ENCODE data around the gene CCNQ.
"Not testable (repeated sequence)": the region's sequence is repeated elsewhere in the genome, so short reads cannot be mapped to it uniquely, and the experiment has no call there.

The CCNQ gene

GRCh38 chrX:153623310-153624029 lies 24.5 kb upstream of the CCNQ start:
- in situ Hi-C loops (cut with MboI; ENCODE audit: low sequenced_read_pairs), result no loop called here

- in situ Hi-C loops (cut with MboI; ENCODE audit: low sequenced_read_pairs), result no loop called here
These were observed 23.8 kb upstream of the CCNQ start for GRCh38 chrX:153622661-153623309.

GRCh38 chrX:153621949-153622598 lies 23.1 kb upstream of the CCNQ start:
- in situ Hi-C loops (cut with MboI; ENCODE audit: low sequenced_read_pairs), result no loop called here

GRCh38 chrX:153620576-153620975 lies 21.6 kb upstream of the CCNQ start:
- in situ Hi-C loops (cut with MboI; ENCODE audit: low sequenced_read_pairs), result no loop called here

GRCh38 chrX:153614818-153615217 lies 15.9 kb upstream of the CCNQ start:
- in situ Hi-C loops (cut with MboI; ENCODE audit: low sequenced_read_pairs), result no loop called here

GRCh38 chrX:153612413-153612812 lies 13.5 kb upstream of the CCNQ start:
- in situ Hi-C loops (cut with MboI; ENCODE audit: low sequenced_read_pairs), result no loop called here

DNA sequence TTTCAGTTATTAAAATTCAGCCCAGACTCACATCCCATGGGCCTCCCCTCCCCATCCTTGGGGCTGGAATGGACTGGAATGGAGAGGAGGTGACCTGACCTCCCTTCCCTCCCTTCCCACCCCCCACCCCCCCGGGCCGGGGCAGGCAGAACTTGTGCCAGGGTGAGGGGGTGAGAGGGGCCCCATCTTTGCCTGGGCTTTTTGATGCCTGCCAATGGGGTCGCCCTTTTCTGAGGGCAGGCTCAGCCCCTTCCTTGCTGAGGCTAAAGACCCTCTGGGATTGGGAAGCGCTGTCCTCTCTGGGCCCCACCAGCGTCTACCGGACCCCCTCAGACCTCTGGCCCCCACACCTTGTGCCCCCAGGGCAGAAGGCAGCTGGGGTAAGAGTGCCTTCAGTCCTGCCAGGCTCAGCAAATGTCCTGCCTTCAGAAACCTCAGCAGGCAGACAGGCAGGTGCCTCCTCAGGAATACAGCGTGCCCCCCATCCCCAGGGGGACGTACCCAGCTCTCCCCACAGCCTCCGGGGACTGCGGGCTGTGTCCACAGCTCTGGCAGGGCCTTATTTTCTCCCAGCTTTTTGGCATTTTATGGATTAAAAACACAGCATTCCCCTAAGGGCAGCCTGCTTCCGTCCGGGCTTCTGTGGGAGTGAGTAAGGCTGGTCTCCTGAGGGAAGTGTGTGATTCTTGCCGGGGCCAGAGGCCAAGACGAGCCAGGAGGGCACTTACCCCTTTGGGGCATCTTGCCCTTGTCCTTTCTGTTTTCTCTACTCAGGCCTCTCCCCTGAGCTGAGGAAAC lies 12.6 kb upstream of the CCNQ start:
- in situ Hi-C loops (cut with MboI; ENCODE audit: low sequenced_read_pairs), result no loop called here

DNA sequence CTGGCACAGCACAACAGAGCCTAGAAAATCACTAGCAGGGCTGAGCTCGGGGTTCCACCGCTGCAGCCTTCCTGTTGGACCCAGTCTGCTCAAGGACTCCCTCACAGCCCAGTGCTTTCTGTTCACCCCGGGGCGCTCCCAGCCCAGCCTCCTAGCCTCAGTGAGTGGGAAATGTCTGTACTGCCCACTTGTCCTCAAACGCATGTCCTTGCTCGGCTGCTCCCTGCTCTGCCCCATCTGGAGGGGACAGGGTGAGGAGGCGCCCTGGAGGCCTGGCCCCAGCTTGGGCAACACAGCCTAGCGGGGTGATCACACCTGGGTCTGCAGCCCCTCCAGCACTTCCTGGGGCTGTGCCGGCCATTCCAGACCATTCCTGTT lies 11.9 kb upstream of the CCNQ start:
- in situ Hi-C loops (cut with MboI; ENCODE audit: low sequenced_read_pairs), result no loop called here

DNA sequence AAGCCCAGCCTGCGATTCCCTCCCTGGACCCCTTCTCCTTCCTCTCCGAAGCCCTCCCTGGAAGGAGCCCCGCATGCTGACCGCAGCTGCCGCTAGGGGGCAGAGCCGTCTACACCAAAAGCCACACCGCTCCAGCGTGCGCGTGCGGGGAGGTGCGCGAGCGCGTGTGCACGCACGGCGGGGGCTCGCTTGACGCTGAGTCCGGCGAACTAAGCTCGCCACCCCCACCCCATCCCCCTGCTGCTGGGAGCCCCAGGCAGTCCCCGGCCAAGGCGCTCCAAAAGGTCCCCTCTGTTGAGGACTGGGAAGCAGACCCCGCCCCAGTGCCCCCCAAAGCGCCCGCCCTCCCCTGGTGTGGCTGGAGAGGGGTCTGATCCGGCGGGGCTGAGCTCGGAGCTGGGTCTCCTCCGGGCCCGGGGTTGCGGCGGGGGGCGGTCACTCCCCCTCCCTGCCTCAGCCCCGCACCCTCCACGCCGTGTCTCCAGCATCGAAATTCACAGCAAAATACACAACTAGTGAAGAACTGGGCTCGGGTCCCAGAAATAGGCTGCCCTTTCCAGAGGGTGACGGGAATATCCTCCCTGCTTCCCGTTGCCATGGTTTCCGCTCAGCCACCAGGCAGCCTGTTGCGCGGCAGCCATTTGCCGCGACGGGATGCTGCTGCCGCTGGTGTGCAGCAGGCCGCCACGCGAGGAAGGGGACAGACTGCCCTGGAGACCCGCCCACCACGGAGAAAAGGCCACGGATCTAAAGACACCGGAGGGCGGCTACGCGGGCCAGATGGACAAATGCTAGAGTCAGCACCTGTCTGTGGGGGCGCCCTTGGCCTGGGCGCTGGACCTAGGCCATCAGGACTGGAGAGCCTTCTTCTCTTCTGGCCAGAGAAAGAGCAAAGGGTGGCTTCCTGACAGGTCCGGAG lies 11.2 kb upstream of the CCNQ start:
- in situ Hi-C loops (cut with MboI; ENCODE audit: low sequenced_read_pairs), result no loop called here

GRCh38 chrX:153608806-153609205 lies 9.9 kb upstream of the CCNQ start:
- in situ Hi-C loops (cut with MboI; ENCODE audit: low sequenced_read_pairs), result no loop called here

GRCh38 chrX:153608376-153608775 lies 9.4 kb upstream of the CCNQ start:
- in situ Hi-C loops (cut with MboI; ENCODE audit: low sequenced_read_pairs), result no loop called here

- in situ Hi-C loops (cut with MboI; ENCODE audit: low sequenced_read_pairs), result no loop called here
These were observed 7.6 kb upstream of the CCNQ start for GRCh38 chrX:153606503-153606902.

DNA sequence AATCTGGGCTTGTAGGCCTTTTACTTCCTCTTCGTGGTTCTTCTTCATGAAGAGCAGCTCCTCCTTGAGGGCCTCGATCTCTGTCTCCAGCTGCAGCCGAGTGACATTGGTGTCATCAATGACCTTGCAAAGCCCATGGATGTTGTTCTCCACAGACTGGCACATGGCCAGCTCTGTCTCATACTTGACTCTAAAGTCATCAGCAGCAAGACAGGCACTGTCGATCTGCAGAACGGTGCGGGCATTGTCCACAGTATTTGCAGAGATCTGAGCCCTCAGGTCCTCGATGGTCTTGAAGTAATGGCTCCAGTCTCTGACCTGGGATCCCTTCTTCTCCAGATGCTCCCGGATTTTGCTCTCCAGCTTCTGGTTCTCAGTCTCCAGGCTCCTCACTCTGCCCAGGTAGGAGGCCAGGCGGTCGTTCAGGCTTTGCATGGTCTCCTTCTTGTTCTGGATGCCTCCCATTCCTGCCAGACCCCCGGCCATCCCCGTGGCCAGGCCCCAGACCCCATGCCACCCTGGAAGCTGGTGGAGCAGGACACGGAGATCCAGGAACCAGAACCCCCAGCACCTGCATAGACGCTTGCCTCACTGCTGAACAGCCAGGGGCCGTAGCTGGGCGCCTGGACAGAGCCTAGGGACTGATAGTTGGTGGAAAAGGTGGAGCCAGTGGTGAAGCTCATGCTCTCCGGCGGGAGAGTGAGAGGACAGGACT lies 5.9 kb upstream of the CCNQ start:
- in situ Hi-C loops (cut with MboI; ENCODE audit: low sequenced_read_pairs), result not testable (repeated sequence)

DNA sequence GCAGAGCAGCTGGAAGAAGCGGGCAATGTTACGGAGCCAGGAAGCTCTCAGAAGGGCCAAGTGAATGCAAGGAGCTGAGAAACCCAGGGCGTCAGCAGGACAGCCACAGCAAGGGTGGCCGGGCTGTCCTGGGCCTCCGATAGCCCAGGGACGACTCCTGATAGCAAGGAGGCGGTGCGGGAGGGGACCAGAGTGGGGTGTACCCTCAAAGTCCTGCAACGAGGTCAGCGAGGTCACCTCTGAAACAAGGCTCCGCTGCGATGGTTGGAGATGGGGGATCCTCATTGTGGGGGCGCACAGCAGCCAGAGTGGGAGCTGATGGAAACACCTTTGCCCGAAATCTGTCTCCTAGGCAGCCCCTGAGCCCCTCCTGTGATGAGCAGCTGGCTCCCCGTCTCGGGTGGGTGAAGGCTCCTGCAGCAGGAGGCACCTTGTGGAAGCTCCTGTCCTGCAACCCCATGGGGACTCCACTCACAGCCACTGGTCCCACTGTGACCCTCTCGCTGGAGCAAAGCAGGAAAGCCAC lies 4.3 kb upstream of the CCNQ start:
- in situ Hi-C loops (cut with MboI; ENCODE audit: low sequenced_read_pairs), result no loop called here

- in situ Hi-C loops (cut with MboI; ENCODE audit: low sequenced_read_pairs), result no loop called here
These were observed 3.7 kb upstream of the CCNQ start for GRCh38 chrX:153602601-153603000.

DNA sequence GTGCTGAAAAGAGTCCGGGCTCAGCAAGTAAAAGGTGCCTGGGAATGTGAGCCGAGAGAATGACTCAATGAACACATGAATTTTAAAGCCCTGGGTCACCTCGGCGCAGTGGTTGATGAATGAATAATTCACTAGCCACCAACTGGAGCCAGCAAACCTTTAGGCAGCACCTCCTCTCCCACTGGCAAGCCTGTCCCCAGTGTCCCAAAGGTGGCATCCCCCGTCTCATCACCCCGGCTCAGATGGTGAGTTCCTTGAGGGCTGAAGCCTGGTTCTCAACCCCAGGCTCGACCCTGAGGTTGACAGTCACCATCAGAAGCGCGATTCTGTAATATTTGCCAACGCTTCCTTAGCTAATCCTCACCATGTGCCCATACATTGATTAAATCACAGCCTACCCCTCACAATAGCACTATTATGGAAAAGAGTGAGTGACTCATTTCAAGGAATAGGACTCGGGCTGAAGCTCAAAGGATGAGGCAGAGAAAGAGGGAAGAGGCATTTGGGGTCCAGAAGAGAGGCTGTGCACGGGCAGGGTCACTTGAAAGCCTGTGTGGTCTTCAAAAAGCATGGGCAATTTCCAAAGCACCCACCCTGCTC lies 2.7 kb upstream of the CCNQ start:
- in situ Hi-C loops (cut with MboI; ENCODE audit: low sequenced_read_pairs), result no loop called here

DNA sequence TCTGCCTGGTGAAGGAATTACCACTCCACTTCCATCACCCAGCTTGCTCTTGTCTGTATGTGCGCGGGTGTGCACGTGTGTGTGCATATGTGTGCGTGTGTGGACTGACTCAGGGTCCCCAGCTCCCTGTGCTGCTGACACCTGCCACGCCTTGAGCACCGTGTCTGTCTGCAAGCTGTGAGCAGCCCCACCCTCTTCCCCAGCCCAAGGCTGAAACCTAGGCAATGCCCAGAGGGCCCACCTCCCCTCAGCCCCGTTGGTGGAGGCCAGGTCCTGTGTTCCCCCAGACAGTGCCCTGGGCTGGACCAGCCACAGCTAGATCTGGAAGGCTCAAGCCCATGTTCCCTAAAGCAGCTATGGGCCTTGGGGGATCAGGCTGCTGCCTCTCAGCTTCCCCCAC lies 2.0 kb upstream of the CCNQ start:
- in situ Hi-C loops (cut with MboI; ENCODE audit: low sequenced_read_pairs), result no loop called here

- in situ Hi-C loops (cut with MboI; ENCODE audit: low sequenced_read_pairs), result no loop called here
These were observed 1.1 kb upstream of the CCNQ start for GRCh38 chrX:153600032-153600373.

All from hTERT RPE-1 (cell line).